HG03521 (cell line): ENCODE data around the gene TRIOBP.

ENCODE experiments used
- ATAC-seq: cut with Tn5 transposase; IDR thresholded peaks from one replicate; pipeline ENCODE4 v1.9.1; 2021; ENCODE audit warnings: mild to moderate bottlenecking, moderate library complexity; ENCODE audit not compliant: unreplicated experiment

TRIOBP gene

GRCh38 chr22:37803195-37803638 lies 106.4 kb downstream of the TRIOBP start:
- no peak for ATAC-seq

- no peak for ATAC-seq
These were observed 106.9 kb downstream of the TRIOBP start for GRCh38 chr22:37803639-37804351.

GRCh38 chr22:37804352-37804880 lies 107.6 kb downstream of the TRIOBP start:
- no peak for ATAC-seq

- ATAC-seq, result no peak
These were observed 108.3 kb downstream of the TRIOBP start for GRCh38 chr22:37804881-37805809.

- ATAC-seq, result no peak
These were observed 109.0 kb downstream of the TRIOBP start for GRCh38 chr22:37805810-37806277.

- ATAC-seq, result no peak
These were observed 109.8 kb downstream of the TRIOBP start for GRCh38 chr22:37806409-37807333.

- ATAC-seq, result peak; percentile 82
These were observed 110.8 kb downstream of the TRIOBP start, which contains the start of gene GCAT for GRCh38 chr22:37807410-37808293. Gene GCAT (plus strand): TSS chr22:37807934. CDS start chr22:37807968, 34 bp downstream.

- no peak for ATAC-seq
These were observed 111.4 kb downstream of the TRIOBP start for GRCh38 chr22:37808294-37808657.

GRCh38 chr22:37809672-37810333 lies 113.0 kb downstream of the TRIOBP start:
- ATAC-seq, result no peak

GRCh38 chr22:37811867-37812266 lies 115.0 kb downstream of the TRIOBP start:
- no peak for ATAC-seq

- ATAC-seq, result no peak
These were observed 116.2 kb downstream of the TRIOBP start for GRCh38 chr22:37812869-37813678.

GRCh38 chr22:37815593-37815992 lies 118.7 kb downstream of the TRIOBP start:
- no peak for ATAC-seq

GRCh38 chr22:37816543-37817180 lies 119.8 kb downstream of the TRIOBP start:
- no peak for ATAC-seq

GRCh38 chr22:37817705-37818408 lies 121.0 kb downstream of the TRIOBP start:
- ATAC-seq, result no peak

GRCh38 chr22:37818409-37819104 lies 121.7 kb downstream of the TRIOBP start:
- ATAC-seq, result no peak

GRCh38 chr22:37819105-37819433 lies 122.2 kb downstream of the TRIOBP start:
- ATAC-seq, result no peak
